Stomach (tissue), 9 donors: Measurements from ENCODE around the gene PKD1L1. TPM values are rescaled to one million over a fixed set of nuclear protein-coding genes. Genes with fewer than 3 reads are reported as not detected.

Experiments
- DNase-seq, 2 donors: peaks; one replicate each; pipeline versions ENCODE4 v3.0.0 to v3.0.0-alpha.2; 2013 to 2019
- H3K27ac ChIP-seq, 5 donors: fragments of 200-600 bp in 4 of 5; sonication (generic) in 4 of 5; one replicate each; pipeline ENCODE4 v1.5.1; 2013 to 2019; ENCODE audit warnings: mild to moderate bottlenecking in 1 of 5, moderate library complexity in 1 of 5
- H3K27me3 ChIP-seq, 3 donors: fragments of 200-600 bp; sonication (generic); one replicate each; pipeline ENCODE4 v1.5.1; 2017 to 2019; ENCODE audit warnings: mixed run types in 1 of 3
- H3K36me3 ChIP-seq, 4 donors: fragments of 200-600 bp; sonication (generic); 1 replicate in 3 of 4; 2 replicates in 1 of 4; pipeline ENCODE4 v1.5.1; 2016 to 2019
- H3K4me1 ChIP-seq, 4 donors: fragments of 200-600 bp; sonication (generic); one replicate each; pipeline ENCODE4 v1.5.1; 2016 to 2019
- H3K4me3 ChIP-seq, 4 donors: fragments of 200-600 bp; sonication (generic) in 3 of 4; one replicate each; pipeline ENCODE4 v1.5.1; 2016 to 2019; ENCODE audit warnings: mild to moderate bottlenecking in 1 of 4
- H3K9me3 ChIP-seq, 4 donors: fragments of 200-600 bp; sonication (generic); one replicate each; pipeline ENCODE4 v1.5.1; 2016 to 2019
- EP300 ChIP-seq: sonication (generic); formaldehyde crosslinking; IDR thresholded peaks from one replicate; pipeline ENCODE4 v1.6.1; 2017; ENCODE audit warnings: antibody characterized with exemption
- POLR2A ChIP-seq, 4 donors: fragments of 450-650 bp; IDR thresholded peaks; one replicate each; pipeline ENCODE4 v1.6.1; 2016; ENCODE audit warnings: antibody characterized with exemption in 4 of 4, control low read depth in 2 of 4, mild to moderate bottlenecking in 1 of 4, moderate library complexity in 1 of 4
- POLR2AphosphoS5 ChIP-seq, 3 donors: sonication (generic); formaldehyde crosslinking; IDR thresholded peaks; one replicate each; pipeline ENCODE4 v1.6.1; 2016; ENCODE audit warnings: antibody characterized with exemption in 3 of 3
- WGBS, 5 donors: extraction: QIAGEN DNeasy Blood & Tissue Kit in 3 of 5; methylation state at CpG; one replicate each; pipeline versions ENCODE4 v1.1.5 to v1.1.7; 2013 to 2018; 5-methylcytosine and 5-hydroxymethylcytosine counted together
- intact Hi-C: fragments of 100-400 bp; cut with DNase I; formaldehyde crosslinking; loops from one replicate; pipeline ENCODE4 v1.15.1; 2023; ENCODE audit warnings: low total_unique reads
- polyA plus RNA-seq, 3 donors: library from polyadenylated mRNA; stranded (reverse); fragments of 200-250 nt; gene quantifications; one replicate each; pipeline ENCODE4 v1.2.3, GENCODE V29; 2013
- total RNA-seq, 5 donors: library from RNA; depleted of rRNA; stranded (reverse); fragments of >200 nt; gene quantifications; one replicate each; pipeline versions ENCODE4 v1.1.0 to v1.2.3, GENCODE V29; 2014 to 2016
- TF ChIP-seq, protein P1 (sequence below), 7 experiments: fragments of 450-650 bp in 4 of 7; fragments of 200-600 bp in 3 of 7; sonication (generic) in 3 of 7; IDR thresholded peaks; one replicate each; pipeline ENCODE4 v1.5.1; 2016 to 2019; ENCODE audit warnings: antibody characterized with exemption in 7 of 7, control low read depth in 2 of 7, mild to moderate bottlenecking in 1 of 7
- donor health status: healthy with polysubstance abuse.
- donor health status: Bipolar disorder and iron deficiency.
- donor health status: healthy.

PKD1L1 gene
- total and polyA plus RNA-seq, 8 donors, result under 0.01 to 1.2 (median 0.10) TPM; not detected in 2

GRCh38 chr7:47817917-47818316, 130.3 kb downstream of the PKD1L1 start:
- intact Hi-C loops, result loop anchor here (5.0 kb wide), 1 partner anchor 546 kb away; no protein-coding TSS in a partner anchor
- Histone ChIP-seq H3K4me1 (peaks cover 0 to 5% (median 0%) of the 10 kb centered on the region in 4 donors), H3K4me3 (no peak overlapping the region), H3K36me3 (no peaks in the 10 kb centered on the region), H3K27me3 (no peaks in the 10 kb centered on the region), H3K9me3 (no peaks in the 10 kb centered on the region), H3K27ac (no peak overlapping the region)
- TF ChIP-seq POLR2A (IDR thresholded peaks at IDR 0.05) (no peak), POLR2AphosphoS5 (IDR thresholded peaks at IDR 0.05) (no peak), EP300 (no peak)
- TF ChIP-seq, protein P1, sequence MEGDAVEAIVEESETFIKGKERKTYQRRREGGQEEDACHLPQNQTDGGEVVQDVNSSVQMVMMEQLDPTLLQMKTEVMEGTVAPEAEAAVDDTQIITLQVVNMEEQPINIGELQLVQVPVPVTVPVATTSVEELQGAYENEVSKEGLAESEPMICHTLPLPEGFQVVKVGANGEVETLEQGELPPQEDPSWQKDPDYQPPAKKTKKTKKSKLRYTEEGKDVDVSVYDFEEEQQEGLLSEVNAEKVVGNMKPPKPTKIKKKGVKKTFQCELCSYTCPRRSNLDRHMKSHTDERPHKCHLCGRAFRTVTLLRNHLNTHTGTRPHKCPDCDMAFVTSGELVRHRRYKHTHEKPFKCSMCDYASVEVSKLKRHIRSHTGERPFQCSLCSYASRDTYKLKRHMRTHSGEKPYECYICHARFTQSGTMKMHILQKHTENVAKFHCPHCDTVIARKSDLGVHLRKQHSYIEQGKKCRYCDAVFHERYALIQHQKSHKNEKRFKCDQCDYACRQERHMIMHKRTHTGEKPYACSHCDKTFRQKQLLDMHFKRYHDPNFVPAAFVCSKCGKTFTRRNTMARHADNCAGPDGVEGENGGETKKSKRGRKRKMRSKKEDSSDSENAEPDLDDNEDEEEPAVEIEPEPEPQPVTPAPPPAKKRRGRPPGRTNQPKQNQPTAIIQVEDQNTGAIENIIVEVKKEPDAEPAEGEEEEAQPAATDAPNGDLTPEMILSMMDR (IDR thresholded peaks at IDR 0.05), result no peak
- no peak for DNase-seq
- WGBS, 5 donors, result 80 to 97% (median 88%) methylated on average over 3 of the region's 3 CpGs

- WGBS, 5 donors, result 42 to 80% (median 63%) methylated on average over 4 of the region's 4 CpGs
- H3K36me3 ChIP-seq, result no peaks in the 10 kb centered on the region
Measured at GRCh38 chr7:47816647-47817046, 131.6 kb downstream of the PKD1L1 start.

GRCh38 chr7:47815867-47816266, 132.4 kb downstream of the PKD1L1 start:
- Histone ChIP-seq H3K36me3 (no peaks in the 10 kb centered on the region), H3K4me1 (peaks cover 0 to 5% (median 0%) of the 10 kb centered on the region in 4 donors), H3K27ac (no peak overlapping the region), H3K9me3 (no peaks in the 10 kb centered on the region), H3K4me3 (no peak overlapping the region), H3K27me3 (no peaks in the 10 kb centered on the region)
- DNase-seq, result no peak
- intact Hi-C loops, result loop anchor here (5.0 kb wide), 1 partner anchor 544 kb away; no protein-coding TSS in a partner anchor
- no peak for TF ChIP-seq EP300
- TF ChIP-seq, protein P1 (IDR thresholded peaks at IDR 0.05), result no peak
- TF ChIP-seq POLR2A (IDR thresholded peaks at IDR 0.05), result no peak
- no peak for TF ChIP-seq POLR2AphosphoS5 (IDR thresholded peaks at IDR 0.05)
- WGBS, 5 donors, result 80 to 90% (median 83%) methylated on average over 9 of the region's 9 CpGs

More at GRCh38 chr7:47816647-47817046, 131.6 kb downstream of the PKD1L1 start:
- TF ChIP-seq, protein P1 (IDR thresholded peaks at IDR 0.05), result no peak
- TF ChIP-seq POLR2AphosphoS5 (IDR thresholded peaks at IDR 0.05) (peak in 1 of 3 donors; percentile 43), POLR2A (IDR thresholded peaks at IDR 0.05) (no peak), EP300 (no peak)
- intact Hi-C loops, result loop anchor here (5.0 kb wide), 1 partner anchor 544 kb away; no protein-coding TSS in a partner anchor
- H3K4me3 ChIP-seq, result no peak overlapping the region
- no peaks in the 10 kb centered on the region for H3K27me3 ChIP-seq
- DNase-seq, result no peak
- H3K4me1 ChIP-seq, result peaks cover 0 to 5% (median 0%) of the 10 kb centered on the region in 4 donors
- H3K27ac ChIP-seq, result no peak overlapping the region
- no peaks in the 10 kb centered on the region for H3K9me3 ChIP-seq

GRCh38 chr7:47814905-47815613, 133.2 kb downstream of the PKD1L1 start:
- DNase-seq, result no peak
- WGBS, 5 donors, result 76 to 89% (median 82%) methylated on average over 8 to 11 of the region's 11 CpGs
- Histone ChIP-seq H3K4me1 (peaks cover 0 to 5% (median 0%) of the 10 kb centered on the region in 4 donors), H3K27ac (no peak overlapping the region), H3K27me3 (no peaks in the 10 kb centered on the region), H3K36me3 (no peaks in the 10 kb centered on the region), H3K9me3 (no peaks in the 10 kb centered on the region), H3K4me3 (no peak overlapping the region)
- intact Hi-C loops, result loop anchor here (5.0 kb wide), 1 partner anchor 543 kb away; no protein-coding TSS in a partner anchor
- TF ChIP-seq EP300 (no peak), POLR2A (IDR thresholded peaks at IDR 0.05) (no peak), POLR2AphosphoS5 (IDR thresholded peaks at IDR 0.05) (no peak)
- TF ChIP-seq, protein P1 (IDR thresholded peaks at IDR 0.05), result no peak
